Activated T-cell treated with anti-CD3 and anti-CD28 coated beads for 4 hours (primary cell): ENCODE data around the gene GPR37.

Experiments
- DNase-seq: peaks from one replicate; pipeline ENCODE4 v3.0.0-alpha.2; 2020

Gene GPR37, protein sequence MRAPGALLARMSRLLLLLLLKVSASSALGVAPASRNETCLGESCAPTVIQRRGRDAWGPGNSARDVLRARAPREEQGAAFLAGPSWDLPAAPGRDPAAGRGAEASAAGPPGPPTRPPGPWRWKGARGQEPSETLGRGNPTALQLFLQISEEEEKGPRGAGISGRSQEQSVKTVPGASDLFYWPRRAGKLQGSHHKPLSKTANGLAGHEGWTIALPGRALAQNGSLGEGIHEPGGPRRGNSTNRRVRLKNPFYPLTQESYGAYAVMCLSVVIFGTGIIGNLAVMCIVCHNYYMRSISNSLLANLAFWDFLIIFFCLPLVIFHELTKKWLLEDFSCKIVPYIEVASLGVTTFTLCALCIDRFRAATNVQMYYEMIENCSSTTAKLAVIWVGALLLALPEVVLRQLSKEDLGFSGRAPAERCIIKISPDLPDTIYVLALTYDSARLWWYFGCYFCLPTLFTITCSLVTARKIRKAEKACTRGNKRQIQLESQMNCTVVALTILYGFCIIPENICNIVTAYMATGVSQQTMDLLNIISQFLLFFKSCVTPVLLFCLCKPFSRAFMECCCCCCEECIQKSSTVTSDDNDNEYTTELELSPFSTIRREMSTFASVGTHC

GRCh38 chr7:124765401-124766352 lies at the start of gene GPR37:
Gene GPR37 (minus strand): TSS chr7:124765792. CDS start chr7:124764976, 816 bp downstream.
- DNase-seq = no peak

DNA sequence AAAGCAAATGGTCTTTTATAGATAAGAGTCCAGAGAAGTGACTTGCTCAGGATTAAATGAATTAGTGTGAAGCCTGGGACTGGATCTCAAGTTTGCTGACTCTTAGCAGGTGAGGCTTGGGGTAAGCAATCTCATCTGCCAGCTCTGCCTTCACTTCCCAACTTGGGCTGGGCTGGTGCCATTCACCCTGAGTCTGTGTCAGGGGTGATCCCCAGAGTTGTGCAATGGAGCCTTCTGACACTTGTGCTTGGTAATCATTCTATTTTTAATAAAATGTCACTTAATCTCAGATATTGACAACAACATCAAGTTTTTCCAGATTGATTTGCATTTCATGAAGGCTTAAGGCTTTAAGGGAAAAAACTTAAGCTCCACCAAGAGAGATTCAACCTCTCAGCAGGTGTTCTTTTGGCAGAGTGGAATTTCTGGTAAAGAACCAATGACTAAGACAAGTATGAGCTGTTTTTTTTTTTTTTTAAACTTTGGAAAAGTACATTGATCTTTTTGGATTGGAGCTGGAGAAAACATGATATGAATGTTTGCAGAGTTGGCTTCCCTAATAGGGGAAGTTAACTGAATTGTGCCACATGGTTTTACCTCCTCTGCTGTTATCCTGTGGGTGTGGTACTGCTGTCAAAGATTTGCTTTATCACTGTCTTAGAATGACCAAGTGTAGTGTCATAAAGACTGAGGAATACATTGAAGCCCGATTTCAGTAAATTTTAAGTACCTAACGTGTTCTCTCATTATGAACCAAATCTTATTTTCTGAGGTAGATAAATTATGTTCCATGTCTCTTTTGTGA lies 48.6 kb upstream of the GPR37 start:
- DNase-seq = no peak

DNA sequence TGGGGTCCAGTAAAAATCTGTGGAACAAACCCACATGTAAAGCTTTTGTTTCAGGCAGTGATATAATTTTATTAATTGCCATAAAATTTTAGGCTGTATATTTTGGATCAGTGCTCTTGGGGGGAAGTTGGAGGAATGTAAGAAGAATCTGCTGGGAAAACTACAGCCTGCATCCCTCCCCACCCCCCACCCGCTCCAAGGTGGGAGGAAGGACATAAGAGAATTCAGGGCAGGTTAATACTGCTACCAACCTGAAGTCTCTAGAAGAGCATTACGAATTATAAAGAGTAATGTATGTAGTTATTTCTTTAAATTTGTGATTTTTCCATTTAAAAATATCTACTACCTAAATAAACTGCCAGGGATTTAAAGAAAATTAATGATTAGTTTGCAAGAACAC lies 47.2 kb upstream of the GPR37 start:
- DNase-seq = no peak

GRCh38 chr7:124811341-124811740 lies 45.7 kb upstream of the GPR37 start:
- no peak for DNase-seq

DNA sequence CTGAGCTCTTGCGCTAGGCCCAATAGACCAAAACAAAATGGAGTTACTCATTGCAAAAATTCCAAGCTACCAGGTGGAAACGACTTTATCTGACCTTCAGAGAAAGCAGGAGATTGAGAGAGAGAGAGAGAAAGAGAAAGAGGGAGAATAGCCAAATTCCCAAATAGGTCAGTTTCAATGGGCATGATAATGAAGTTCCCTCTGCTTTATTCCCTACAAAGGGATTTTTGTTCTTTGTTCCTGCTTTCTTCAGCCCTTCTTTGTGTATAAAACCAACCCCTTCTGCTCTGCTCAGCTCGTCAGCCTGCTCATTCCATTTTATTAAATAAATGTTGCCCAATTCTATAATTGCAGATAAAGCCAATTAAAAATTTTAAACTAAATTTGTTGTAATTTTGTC lies 45.0 kb upstream of the GPR37 start:
- DNase-seq = no peak

DNA sequence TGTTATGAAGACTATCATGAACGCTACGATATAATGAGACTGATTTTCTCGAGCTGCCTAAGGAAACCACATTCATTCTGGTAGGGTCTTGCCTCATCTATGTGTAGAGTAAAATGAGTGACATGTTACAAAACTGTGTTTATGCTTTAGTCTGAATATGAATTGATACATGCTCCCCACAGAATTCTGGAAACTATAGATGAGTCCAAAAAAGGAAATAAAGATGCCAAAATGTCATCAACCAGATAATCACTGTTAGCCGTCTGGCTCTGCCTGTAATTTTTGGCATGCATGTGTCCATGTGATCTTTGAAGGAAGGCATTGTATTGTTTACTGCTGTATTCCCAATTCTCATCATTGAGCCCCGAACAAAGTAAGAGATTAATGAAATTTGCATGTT lies 42.6 kb upstream of the GPR37 start:
- no peak for DNase-seq

DNA sequence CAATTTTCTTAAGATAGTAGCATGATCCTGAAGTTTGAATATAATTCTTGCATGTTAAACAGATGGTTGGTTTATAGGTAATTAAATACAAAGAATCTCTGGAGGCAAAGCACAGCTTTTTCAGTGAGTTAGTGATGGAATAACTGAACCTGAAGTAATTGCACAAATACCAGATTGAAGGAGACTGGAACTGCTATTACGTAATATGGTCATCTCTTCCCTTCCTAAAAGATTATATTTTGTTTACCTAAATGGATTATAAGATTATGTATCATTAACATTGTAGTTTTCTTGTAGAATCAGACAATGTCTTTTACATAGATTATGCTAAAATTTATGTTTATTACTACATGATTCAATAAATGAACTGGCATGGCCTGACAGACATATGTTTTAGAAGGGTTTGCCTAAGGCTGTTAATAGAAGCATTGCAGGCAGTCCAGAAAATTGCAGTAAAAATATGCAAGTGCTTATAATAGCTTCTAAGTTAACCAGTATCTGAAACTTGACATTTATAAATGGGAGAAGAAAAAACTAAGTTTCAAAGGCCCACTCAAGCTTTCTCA lies 35.8 kb upstream of the GPR37 start:
- no peak for DNase-seq

- no peak for DNase-seq
Observed at GRCh38 chr7:124800386-124800785, 34.8 kb upstream of the GPR37 start.

- no peak for DNase-seq
Observed at GRCh38 chr7:124799448-124799847, 33.9 kb upstream of the GPR37 start.

GRCh38 chr7:124796771-124797170 lies 31.2 kb upstream of the GPR37 start:
- no peak for DNase-seq

GRCh38 chr7:124792696-124793095 lies 27.1 kb upstream of the GPR37 start:
- no peak for DNase-seq

DNA sequence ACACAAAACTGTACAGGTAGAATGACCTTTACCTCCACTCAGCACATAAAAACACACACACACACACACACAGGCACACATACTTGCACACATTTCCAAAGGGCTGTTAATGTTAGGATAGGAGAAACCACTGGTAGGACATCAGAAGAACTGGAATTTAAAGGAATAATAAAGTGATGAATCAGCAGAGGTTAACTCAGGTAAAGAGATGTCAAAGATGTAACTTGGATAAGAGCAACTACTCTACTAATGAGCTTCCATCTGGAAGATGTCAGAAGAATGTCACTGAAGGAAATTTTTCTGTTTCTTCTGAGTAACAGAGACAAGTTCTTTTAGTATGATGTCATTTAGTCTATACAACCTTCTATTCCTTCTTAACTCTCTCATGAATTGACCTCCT lies 26.4 kb upstream of the GPR37 start:
- no peak for DNase-seq

GRCh38 chr7:124791426-124791825 lies 25.8 kb upstream of the GPR37 start:
- no peak for DNase-seq

DNA sequence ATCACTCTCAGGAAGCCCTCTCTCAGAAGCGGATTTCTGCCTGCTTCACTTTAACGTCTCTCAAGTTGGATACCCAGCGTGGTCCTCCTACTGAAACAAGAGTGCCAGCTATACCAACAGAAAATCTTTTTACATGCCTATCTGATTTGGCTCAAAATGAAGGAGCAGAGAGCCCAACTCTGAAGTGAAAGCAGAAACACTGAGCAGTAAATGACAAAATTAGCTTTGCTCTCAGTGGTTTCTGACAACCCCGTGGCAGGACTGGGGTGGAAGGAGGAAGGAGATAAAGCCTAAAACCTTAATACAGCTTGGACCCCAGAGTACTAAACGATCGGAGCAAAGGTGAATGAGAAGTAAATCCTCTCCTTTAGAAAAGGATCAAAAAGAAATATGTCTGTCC lies 25.1 kb upstream of the GPR37 start:
- DNase-seq = no peak

DNA sequence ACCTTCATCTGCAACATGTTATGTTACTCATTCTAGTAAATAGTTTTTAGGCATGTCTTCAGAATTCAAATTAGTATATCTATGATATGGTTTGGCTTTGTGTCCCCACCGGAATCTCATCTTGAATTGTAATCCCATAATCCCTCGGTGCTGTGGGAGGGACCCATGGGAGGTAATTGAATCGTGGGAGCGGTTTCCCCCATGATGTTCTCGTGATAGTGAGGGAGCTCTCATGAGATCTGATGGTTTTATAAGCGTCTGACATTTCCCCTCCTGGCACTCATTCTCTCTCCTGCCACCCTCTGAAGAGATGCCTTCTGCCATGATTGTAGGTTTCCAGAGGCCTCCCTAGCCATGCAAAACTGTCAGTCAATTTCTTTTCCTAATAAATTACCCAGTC lies 20.4 kb upstream of the GPR37 start:
- DNase-seq = no peak

DNA sequence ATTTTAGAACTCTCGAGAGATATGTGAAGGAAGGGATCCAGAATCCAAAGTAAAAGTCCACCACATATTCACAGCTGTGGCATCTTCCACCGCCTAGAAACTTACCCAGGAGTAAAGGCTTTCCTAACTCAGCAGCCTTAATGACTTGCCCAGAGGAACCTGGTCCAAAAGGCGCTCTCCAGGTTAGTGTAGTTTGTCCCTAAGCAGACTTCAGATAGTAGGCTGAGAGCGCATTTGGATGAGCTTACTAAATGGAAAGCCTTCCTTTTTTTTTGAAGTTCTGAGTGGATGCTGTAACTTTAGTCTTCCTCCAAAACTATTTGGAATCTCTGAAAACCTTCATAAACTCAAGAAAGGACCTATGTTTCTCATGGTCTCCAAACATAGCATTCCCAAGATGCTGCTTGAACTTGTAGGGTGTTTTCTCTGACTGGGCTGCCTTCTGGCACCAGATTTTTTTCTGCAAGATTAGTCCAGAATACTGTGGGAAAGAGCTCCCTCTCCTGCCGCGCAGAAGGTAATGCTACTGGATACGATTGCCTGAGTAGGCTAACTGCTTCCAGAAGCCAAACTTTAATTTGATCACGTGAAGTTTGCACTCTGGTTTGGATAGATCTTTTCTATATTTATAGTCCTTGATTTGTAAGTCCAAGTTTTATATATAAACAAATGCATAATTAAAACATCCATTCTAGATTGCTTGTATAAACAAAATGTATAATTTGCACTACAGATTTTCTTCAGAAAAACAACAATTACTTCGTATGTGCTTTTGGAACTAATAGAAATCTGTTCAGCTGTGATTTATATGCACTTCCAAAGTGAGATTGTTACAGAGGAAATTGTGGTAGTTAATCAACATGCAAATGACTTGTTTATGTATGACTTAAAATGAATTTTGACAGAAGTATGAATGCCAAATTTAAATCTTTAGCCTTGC lies 19.6 kb upstream of the GPR37 start:
- no peak for DNase-seq

DNA sequence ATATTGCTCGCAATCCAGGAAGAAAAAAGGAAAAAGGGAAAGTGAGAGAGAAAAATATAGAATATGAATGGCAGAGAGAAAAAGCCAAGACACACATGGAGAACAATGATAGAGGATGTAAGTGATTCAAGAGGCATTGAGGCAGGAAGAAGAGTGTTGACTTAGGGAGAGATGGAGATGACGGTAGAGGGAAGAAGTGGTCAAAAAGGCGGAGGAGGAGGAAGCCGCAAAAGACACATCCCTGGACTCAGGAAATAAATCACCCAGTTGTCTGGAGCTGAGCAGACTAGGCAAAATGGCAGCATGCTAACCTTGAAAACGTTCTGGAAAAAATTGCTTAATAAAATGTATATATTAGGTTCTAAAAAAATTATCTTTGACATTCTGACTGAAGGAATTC lies 17.7 kb upstream of the GPR37 start:
- DNase-seq = no peak

GRCh38 chr7:124781907-124782734 lies 16.5 kb upstream of the GPR37 start:
- DNase-seq = no peak

DNA sequence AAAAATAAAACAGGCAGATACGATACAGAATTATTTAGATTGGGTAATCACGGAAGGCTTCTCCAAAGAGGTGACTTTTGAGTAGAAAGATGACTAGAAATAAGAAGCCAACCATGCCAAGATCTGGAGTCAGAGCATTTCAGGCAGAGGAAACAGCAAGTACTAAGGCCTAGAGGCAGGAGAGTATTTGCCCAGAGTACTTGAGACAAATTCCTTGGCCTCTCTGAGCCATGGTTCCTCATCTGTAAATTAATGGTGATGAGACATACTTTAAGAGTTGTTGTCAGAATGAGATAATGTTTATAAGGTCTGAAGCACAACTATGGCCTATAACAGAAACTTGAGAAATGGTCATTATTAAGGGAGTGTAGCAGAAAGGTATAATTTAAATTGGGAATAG lies 15.8 kb upstream of the GPR37 start:
- DNase-seq = no peak

DNA sequence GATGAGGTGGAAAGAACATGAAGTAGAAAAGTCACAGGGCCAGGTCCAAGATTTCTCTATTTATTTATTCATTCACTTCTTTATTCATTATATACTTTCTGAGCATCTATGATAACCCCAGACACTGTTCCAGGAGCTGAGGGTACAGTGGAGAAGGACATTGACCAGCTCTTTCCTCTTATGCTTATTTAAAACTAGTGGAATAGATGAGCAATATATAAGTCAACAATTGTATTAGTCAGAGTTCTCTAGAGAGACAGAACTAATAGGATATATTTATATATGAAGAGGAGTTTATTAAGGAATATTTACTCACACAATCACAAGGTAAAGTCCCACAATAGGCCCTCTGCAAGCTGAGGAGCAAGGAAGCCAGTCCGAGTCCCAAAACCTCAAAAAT lies 15.0 kb upstream of the GPR37 start:
- DNase-seq = no peak
